T-helper 2 cell treated with Interferon-gamma antibody and Interleukin-4, amounts not matched to agents 100 ng/mL and 5 ng/mL, for 36 hours (primary cell): ENCODE results near the gene MZT2B. TPM values are rescaled to one million over a fixed set of nuclear protein-coding genes. Genes with fewer than 3 reads are reported as not detected.
"Not testable (repeated sequence)": the region's sequence is repeated elsewhere in the genome, so short reads cannot be mapped to it uniquely, and the experiment has no call there.

Experiments used
- intact Hi-C: fragments of 100-400 bp; cut with micrococcal nuclease; formaldehyde crosslinking; loops from one replicate; pipeline ENCODE4 v1.15.1; 2023
- total RNA-seq: library from RNA; stranded (reverse); gene quantifications from 2 replicates; pipeline ENCODE4 v1.2.3, GENCODE V29; 2022

Gene MZT2B, protein sequence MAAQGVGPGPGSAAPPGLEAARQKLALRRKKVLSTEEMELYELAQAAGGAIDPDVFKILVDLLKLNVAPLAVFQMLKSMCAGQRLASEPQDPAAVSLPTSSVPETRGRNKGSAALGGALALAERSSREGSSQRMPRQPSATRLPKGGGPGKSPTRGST
- 376 and 381 TPM in 2 replicates for total RNA-seq

GRCh38 chr2:130181880-130182682, at the start of gene MZT2B:
Gene MZT2B, plus strand, starts transcription at chr2:130182262. Its CDS starts 21 bp downstream, at chr2:130182283.
- intact Hi-C loops = loop anchor here (1.0 to 5.0 kb wide), 7 partner anchors 35 to 1310 kb away; partner anchors contain the start of genes CCDC74B, IMP4 and MZT2A

- intact Hi-C loops = no loop called here
Observed at GRCh38 chr2:130135692-130136541, 46.1 kb upstream of the MZT2B start.

GRCh38 chr2:130136546-130136945, 45.5 kb upstream of the MZT2B start:
- intact Hi-C loops = not testable (repeated sequence)

- intact Hi-C loops = not testable (repeated sequence)
Observed at GRCh38 chr2:130137118-130137517, 44.9 kb upstream of the MZT2B start.

GRCh38 chr2:130138326-130138725, 43.7 kb upstream of the MZT2B start:
- intact Hi-C loops = not testable (repeated sequence)

GRCh38 chr2:130138841-130139251, 43.2 kb upstream of the MZT2B start:
- intact Hi-C loops = not testable (repeated sequence)

- intact Hi-C loops = not testable (repeated sequence)
Observed at GRCh38 chr2:130139331-130140280, 42.5 kb upstream of the MZT2B start.

DNA sequence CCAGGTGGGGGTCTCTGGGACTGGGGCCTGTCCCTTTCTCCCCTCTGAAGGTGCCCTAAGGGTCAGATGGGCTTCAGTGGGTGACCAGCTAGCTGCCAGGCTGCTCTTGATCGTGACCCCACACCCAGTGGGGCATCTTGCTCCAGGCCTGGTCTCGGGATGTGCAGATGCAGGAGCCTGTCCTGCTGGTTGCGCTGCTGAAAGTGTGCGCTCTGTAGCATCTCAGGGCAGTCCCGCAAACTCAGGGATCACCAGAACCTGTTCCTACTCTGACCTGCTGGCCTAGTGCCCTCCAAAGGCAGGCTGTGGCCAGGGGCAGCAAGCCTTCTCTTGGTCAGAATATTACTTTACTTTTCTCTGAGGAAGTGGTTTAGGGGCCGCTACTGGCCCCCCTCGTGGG, 41.5 kb upstream of the MZT2B start:
- intact Hi-C loops = not testable (repeated sequence)

DNA sequence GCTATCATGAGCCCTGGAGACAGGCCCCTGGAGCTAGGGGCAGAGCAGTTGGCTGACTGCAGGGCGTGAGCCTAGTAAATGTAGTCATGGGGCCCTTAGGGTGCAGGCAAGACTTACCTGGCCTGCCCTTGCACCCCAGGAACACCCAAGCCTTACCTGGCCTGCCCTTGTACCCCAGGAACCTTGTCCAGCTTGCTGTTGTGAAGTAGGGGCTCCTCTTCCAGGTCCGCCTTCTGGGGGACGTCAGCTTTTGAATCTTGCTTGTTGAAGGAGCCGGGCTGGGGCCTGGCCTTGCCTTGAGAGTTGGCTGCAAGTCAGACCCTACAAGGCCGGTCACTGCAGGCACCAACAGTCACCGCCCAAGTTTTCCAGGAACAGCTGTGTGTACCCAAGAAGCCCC, 41.1 kb upstream of the MZT2B start:
- intact Hi-C loops = not testable (repeated sequence)

GRCh38 chr2:130141645-130142370, 40.3 kb upstream of the MZT2B start:
- intact Hi-C loops = not testable (repeated sequence)

GRCh38 chr2:130142396-130143265, 39.4 kb upstream of the MZT2B start:
- intact Hi-C loops = not testable (repeated sequence)

GRCh38 chr2:130143266-130144039, 38.6 kb upstream of the MZT2B start:
- intact Hi-C loops = not testable (repeated sequence)

GRCh38 chr2:130145006-130145414, 37.1 kb upstream of the MZT2B start, which contains the start of gene CCDC74B:
Gene CCDC74B, minus strand, starts transcription at chr2:130145112. Its CDS starts 116 bp downstream, at chr2:130144996.
- intact Hi-C loops = loop anchor here (5.0 kb wide), 1 partner anchor 37 kb away; the partner anchor contains the start of genes MZT2B and SMPD4

DNA sequence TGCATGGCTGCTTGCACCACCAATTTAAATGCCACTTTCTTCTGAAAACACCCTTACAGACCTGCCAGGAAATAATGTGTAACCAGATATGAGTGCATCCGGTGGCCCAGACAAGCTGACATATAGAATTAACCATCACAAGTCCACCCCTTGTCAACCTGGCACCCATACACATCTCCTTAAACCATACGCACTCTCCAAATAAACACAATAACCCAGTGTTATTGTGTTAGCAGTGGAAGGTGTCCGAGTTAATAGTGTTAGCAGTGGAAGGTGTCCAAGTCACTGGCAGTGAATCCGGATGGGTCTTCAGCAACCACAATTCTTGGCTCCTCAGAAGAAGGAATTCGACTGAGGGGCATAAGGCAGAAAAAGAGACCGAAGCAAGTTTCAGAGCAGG, 33.5 kb upstream of the MZT2B start:
- intact Hi-C loops = loop anchor here (5.0 kb wide), 1 partner anchor 34 kb away; the partner anchor contains the start of genes MZT2B and SMPD4

DNA sequence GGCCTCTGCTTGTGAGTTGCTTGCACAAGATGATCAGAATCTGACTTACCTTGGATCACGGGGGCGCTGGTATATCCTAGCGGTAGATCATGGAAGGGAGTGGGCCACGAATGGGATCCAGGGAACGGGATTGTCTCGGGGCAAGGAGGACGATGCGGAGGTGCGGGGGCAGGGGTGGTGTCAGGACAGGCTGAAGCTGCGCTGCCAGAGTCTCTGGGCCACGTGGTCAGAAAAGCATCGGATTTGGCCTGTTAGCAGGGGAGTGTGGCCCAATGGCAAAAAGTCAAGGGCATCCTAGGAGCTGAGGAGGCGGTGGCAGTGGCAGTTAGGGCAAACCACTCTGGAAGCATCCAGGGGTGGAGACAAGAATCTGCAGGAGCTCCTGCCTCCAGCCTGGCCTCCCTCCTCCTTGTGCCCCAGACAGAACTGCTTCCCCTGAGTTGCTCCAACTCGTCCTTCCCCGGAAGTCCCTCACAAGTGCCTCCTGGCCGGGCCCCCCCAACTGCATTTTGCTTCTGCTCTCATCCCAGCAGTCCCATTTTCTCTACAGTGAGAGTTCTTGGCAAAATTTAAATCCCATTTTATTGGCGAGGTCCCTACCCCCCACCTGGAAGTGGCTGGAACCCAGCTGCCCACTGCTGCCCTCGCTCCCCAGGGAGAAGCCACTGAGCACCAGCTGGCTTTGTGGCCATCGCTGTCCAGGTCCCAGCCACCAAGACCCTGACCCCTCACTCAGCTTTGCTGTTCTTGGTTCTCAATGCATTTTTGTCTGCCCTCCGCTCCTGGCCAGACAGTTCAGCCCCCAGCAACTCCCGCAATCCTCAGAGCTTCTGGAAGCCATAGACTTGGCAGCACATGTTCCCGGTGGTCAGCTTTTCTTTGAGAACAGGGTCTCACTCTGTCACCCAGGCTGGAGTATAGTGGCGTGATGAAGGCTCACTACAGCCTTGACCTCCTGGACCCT, 31.6 kb upstream of the MZT2B start:
- intact Hi-C loops = no loop called here

DNA sequence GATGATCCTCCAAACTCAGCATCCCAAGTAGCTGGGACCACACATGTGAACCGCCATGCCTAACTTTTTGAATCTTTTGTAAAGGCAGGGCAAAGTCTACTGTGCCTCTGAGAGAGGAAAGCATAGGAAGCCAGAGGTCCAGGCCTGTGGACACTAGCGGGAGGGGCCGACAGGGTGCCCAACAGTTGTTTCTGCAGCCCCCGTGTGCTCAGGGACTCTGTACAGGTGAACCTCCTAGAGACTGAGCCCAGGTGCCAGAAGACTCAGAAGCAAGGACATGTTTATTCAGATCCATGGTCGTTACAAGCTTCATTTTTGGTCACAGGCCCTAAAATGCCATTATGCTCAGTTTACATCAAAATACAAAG, 30.9 kb upstream of the MZT2B start:
- intact Hi-C loops = not testable (repeated sequence)
